Fibroblast of pulmonary artery (primary cell): ENCODE results near the gene GPN2.

Experiments used
- DNase-seq: peaks from one replicate; pipeline ENCODE4 v3.0.0-alpha.2; 2010; ENCODE audit warnings: low read depth
- H3K4me3 ChIP-seq: replicated peaks from 2 replicates; pipeline ENCODE4 v1.5.1; 2011; ENCODE audit warnings: low read depth, mild to moderate bottlenecking, control low read depth, low read length, moderate library complexity
- TF ChIP-seq, protein P1 (sequence below): IDR thresholded peaks from 2 replicates; pipeline ENCODE4 v1.5.1; 2011; ENCODE audit warnings: mild to moderate bottlenecking, control low read depth, low read length, inconsistent platforms; ENCODE audit errors: missing control alignments

Gene GPN2

GRCh38 chr1:26826261-26827105 lies 63.6 kb downstream of the GPN2 start, which contains the start of gene ZDHHC18:
Gene ZDHHC18, plus strand, starts transcription at chr1:26826688. Its CDS starts 117 bp downstream, at chr1:26826805.
- peak; percentile 49 for DNase-seq
- TF ChIP-seq, protein P1, sequence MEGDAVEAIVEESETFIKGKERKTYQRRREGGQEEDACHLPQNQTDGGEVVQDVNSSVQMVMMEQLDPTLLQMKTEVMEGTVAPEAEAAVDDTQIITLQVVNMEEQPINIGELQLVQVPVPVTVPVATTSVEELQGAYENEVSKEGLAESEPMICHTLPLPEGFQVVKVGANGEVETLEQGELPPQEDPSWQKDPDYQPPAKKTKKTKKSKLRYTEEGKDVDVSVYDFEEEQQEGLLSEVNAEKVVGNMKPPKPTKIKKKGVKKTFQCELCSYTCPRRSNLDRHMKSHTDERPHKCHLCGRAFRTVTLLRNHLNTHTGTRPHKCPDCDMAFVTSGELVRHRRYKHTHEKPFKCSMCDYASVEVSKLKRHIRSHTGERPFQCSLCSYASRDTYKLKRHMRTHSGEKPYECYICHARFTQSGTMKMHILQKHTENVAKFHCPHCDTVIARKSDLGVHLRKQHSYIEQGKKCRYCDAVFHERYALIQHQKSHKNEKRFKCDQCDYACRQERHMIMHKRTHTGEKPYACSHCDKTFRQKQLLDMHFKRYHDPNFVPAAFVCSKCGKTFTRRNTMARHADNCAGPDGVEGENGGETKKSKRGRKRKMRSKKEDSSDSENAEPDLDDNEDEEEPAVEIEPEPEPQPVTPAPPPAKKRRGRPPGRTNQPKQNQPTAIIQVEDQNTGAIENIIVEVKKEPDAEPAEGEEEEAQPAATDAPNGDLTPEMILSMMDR = no peak
- H3K4me3 ChIP-seq = peak within 1 kb of the TSS; percentile 67
